Gastrocnemius medialis (tissue), 4 donors: ENCODE measurements around the gene KLC3.

Experiments used
- CTCF ChIP-seq, 5 experiments: fragments of 450-650 bp in 3 of 5; fragments of 200-600 bp in 2 of 5; sonication (generic) in 2 of 5; IDR thresholded peaks in 4 of 5; conservative IDR thresholded peaks in 1 of 5; 1 replicate in 4 of 5; 2 replicates in 1 of 5; pipeline ENCODE4 v1.5.1; 2016 to 2019; ENCODE audit warnings: antibody characterized with exemption in 5 of 5, mild to moderate bottlenecking in 3 of 5, moderate library complexity in 3 of 5
- POLR2A ChIP-seq, 2 donors: fragments of 450-650 bp; IDR thresholded peaks; one replicate each; pipeline ENCODE4 v1.6.1; 2017; ENCODE audit warnings: antibody characterized with exemption in 2 of 2, mild to moderate bottlenecking in 2 of 2, moderate library complexity in 2 of 2

- TF ChIP-seq CTCF (IDR thresholded peaks at IDR 0.05 in 4 of 5, conservative IDR thresholded peaks at IDR 0.05 in 1 of 5) (no peak), POLR2A (IDR thresholded peaks at IDR 0.05) (no peak)
Observed at GRCh38 chr19:45311621-45312020, 28.9 kb upstream of the KLC3 start.
